Fibroblast of lung (primary cell): ENCODE data around the gene SLC43A1.

Experiments
- CTCF ChIP-seq, 2 donors: IDR thresholded peaks in 1 of 2; conservative IDR thresholded peaks in 1 of 2; 1 replicate in 1 of 2; 2 replicates in 1 of 2; pipeline ENCODE4 v1.5.1; 2011 to 2012; ENCODE audit warnings: low read length in 2 of 2, control low read depth in 1 of 2, inconsistent platforms in 1 of 2, low read depth in 1 of 2, mild to moderate bottlenecking in 1 of 2
- EZH2 ChIP-seq: IDR thresholded peaks from 2 replicates; pipeline ENCODE4 v1.5.1; 2012; ENCODE audit warnings: low read length, control low read depth, mild to moderate bottlenecking; ENCODE audit errors: missing control alignments

- no peak for TF ChIP-seq CTCF (conservative IDR thresholded peaks at IDR 0.05 in 1 of 2, IDR thresholded peaks at IDR 0.05 in 1 of 2; ENCODE audit: low read depth in 1 of 2, low read length in 2 of 2)
- TF ChIP-seq EZH2 = no peak
These were observed 27.1 kb upstream of the SLC43A1 start for GRCh38 chr11:57542582-57542981.
